Thyroid gland (tissue), 4 donors: Measurements from ENCODE around the gene MANSC1. TPM values are rescaled to one million over a fixed set of nuclear protein-coding genes. Genes with fewer than 3 reads are reported as not detected.

ENCODE experiments used
- DNase-seq, 2 donors: peaks; one replicate each; pipeline ENCODE4 v3.0.0-alpha.2; 2019
- H3K27ac ChIP-seq, 3 donors: fragments of 200-600 bp; sonication (generic); 1 replicate in 2 of 3; 2 replicates in 1 of 3; pipeline ENCODE4 v1.5.1; 2016 to 2019; ENCODE audit warnings: mild to moderate bottlenecking in 1 of 3, moderate library complexity in 1 of 3
- H3K27me3 ChIP-seq: fragments of 200-600 bp; sonication (generic); one replicate; pipeline ENCODE4 v1.5.1; 2019
- H3K36me3 ChIP-seq, 2 donors: fragments of 200-600 bp; sonication (generic); one replicate each; pipeline ENCODE4 v1.5.1; 2016 to 2019
- H3K4me1 ChIP-seq, 2 donors: fragments of 200-600 bp; sonication (generic); one replicate each; pipeline ENCODE4 v1.5.1; 2017 to 2019
- H3K4me3 ChIP-seq, 3 donors: fragments of 200-600 bp; sonication (generic); replicated peaks in 1 of 3; 1 replicate in 2 of 3; 2 replicates in 1 of 3; pipeline ENCODE4 v1.5.1; 2016; ENCODE audit warnings: mild to moderate bottlenecking in 1 of 3
- H3K9me3 ChIP-seq: fragments of 200-600 bp; sonication (generic); one replicate; pipeline ENCODE4 v1.5.1; 2017
- CTCF ChIP-seq, 6 experiments: fragments of 200-600 bp in 3 of 6; fragments of 450-650 bp in 3 of 6; sonication (generic) in 3 of 6; IDR thresholded peaks; one replicate each; pipeline ENCODE4 v1.5.1; 2016 to 2019; ENCODE audit warnings: antibody characterized with exemption in 6 of 6, mild to moderate bottlenecking in 2 of 6, inconsistent platforms in 1 of 6, moderate library complexity in 1 of 6
- POLR2A ChIP-seq, 2 donors: fragments of 450-650 bp; IDR thresholded peaks; one replicate each; pipeline ENCODE4 v1.6.1; 2017; ENCODE audit warnings: antibody characterized with exemption in 2 of 2, mild to moderate bottlenecking in 2 of 2, moderate library complexity in 1 of 2
- WGBS, 2 donors: methylation state at CpG; one replicate each; pipeline ENCODE4 v1.1.5; 2017; 5-methylcytosine and 5-hydroxymethylcytosine counted together
- intact Hi-C: fragments of 100-400 bp; cut with DNase I; formaldehyde crosslinking; loops from one replicate; pipeline ENCODE4 v1.15.1; 2023
- total RNA-seq, 4 donors: library from RNA; depleted of rRNA; stranded (reverse); fragments of >200 nt; gene quantifications; one replicate each; pipeline ENCODE4 v1.2.3, GENCODE V29; 2016

The MANSC1 gene
- total RNA-seq, 4 donors from 2014 or later, result 15.3 to 59.0 (median 37.5) TPM

- Histone ChIP-seq H3K27me3 (no peaks in the 10 kb centered on the region), H3K4me3 (no peak overlapping the region), H3K9me3 (no peaks in the 10 kb centered on the region), H3K4me1 (peaks cover 0 to 8% of the 10 kb centered on the region in 2 donors), H3K36me3 (no peaks in the 10 kb centered on the region), H3K27ac (no peak overlapping the region)
- intact Hi-C loops, result no loop called here
- no peak for DNase-seq
- TF ChIP-seq POLR2A (IDR thresholded peaks at IDR 0.05) (no peak), CTCF (IDR thresholded peaks at IDR 0.05) (no peak)
- WGBS, 2 donors, result 72 to 73% methylated on average over 3 of the region's 3 CpGs
Measured at GRCh38 chr12:12350868-12351463, 924 bp upstream of the MANSC1 start.

- Histone ChIP-seq H3K4me3 (no peak overlapping the region), H3K36me3 (peaks cover 0 to 5% of the 10 kb centered on the region in 2 donors)
- no peak for DNase-seq
Measured at GRCh38 chr12:12338527-12339168, 11.4 kb downstream of the MANSC1 start.

GRCh38 chr12:12336511-12336910, 13.5 kb downstream of the MANSC1 start:
- intact Hi-C loops, result loop anchor here (10.0 kb wide), 2 partner anchors 72 to 762 kb away; partner anchors contain the start of gene LRP6
- WGBS, 2 donors, result 95 to 100% methylated on average over 1 of the region's 1 CpG
- H3K36me3 ChIP-seq, result no peaks in the 10 kb centered on the region

More at GRCh38 chr12:12338527-12339168, 11.4 kb downstream of the MANSC1 start:
- Histone ChIP-seq H3K27ac (peak overlapping the region in 2 of 3 donors; percentile 7 to 14), H3K4me1 (peaks cover 8 to 12% of the 10 kb centered on the region in 2 donors), H3K9me3 (no peaks in the 10 kb centered on the region), H3K27me3 (no peaks in the 10 kb centered on the region)
- TF ChIP-seq CTCF (IDR thresholded peaks at IDR 0.05) (no peak), POLR2A (IDR thresholded peaks at IDR 0.05) (no peak)
- WGBS, 2 donors, result 80 to 81% methylated on average over 8 of the region's 8 CpGs
- intact Hi-C loops, result loop anchor here (10.0 kb wide), 2 partner anchors 74 to 764 kb away; partner anchors contain the start of gene LRP6

GRCh38 chr12:12336049-12336411, 14.0 kb downstream of the MANSC1 start:
- H3K36me3 ChIP-seq, result no peaks in the 10 kb centered on the region
- TF ChIP-seq CTCF (IDR thresholded peaks at IDR 0.05) (no peak), POLR2A (IDR thresholded peaks at IDR 0.05) (no peak)
- H3K9me3 ChIP-seq, result no peaks in the 10 kb centered on the region
- no peaks in the 10 kb centered on the region for H3K27me3 ChIP-seq
- intact Hi-C loops, result loop anchor here (10.0 kb wide), 2 partner anchors 71 to 761 kb away; partner anchors contain the start of gene LRP6
- peaks cover 25 to 32% of the 10 kb centered on the region in 2 donors for H3K4me1 ChIP-seq
- no peak overlapping the region for H3K27ac ChIP-seq
- WGBS, 2 donors, result 92 to 95% methylated on average over 5 of the region's 5 CpGs
- DNase-seq, result no peak
- no peak overlapping the region for H3K4me3 ChIP-seq

More at GRCh38 chr12:12336511-12336910, 13.5 kb downstream of the MANSC1 start:
- Histone ChIP-seq H3K27me3 (no peaks in the 10 kb centered on the region), H3K9me3 (no peaks in the 10 kb centered on the region), H3K4me1 (peaks cover 25 to 31% of the 10 kb centered on the region in 2 donors), H3K27ac (no peak overlapping the region), H3K4me3 (no peak overlapping the region)
- DNase-seq, result no peak
- TF ChIP-seq POLR2A (IDR thresholded peaks at IDR 0.05), result no peak
- no peak for TF ChIP-seq CTCF (IDR thresholded peaks at IDR 0.05)
